ENCODE data around the gene NUDT14. TPM values are rescaled to one million over a fixed set of nuclear protein-coding genes. Genes with fewer than 3 reads are reported as not detected.

Gene NUDT14
- total RNA-seq, 3 donors from 2014 or later, result 5.2 to 7.0 (median 5.7) TPM

DNA sequence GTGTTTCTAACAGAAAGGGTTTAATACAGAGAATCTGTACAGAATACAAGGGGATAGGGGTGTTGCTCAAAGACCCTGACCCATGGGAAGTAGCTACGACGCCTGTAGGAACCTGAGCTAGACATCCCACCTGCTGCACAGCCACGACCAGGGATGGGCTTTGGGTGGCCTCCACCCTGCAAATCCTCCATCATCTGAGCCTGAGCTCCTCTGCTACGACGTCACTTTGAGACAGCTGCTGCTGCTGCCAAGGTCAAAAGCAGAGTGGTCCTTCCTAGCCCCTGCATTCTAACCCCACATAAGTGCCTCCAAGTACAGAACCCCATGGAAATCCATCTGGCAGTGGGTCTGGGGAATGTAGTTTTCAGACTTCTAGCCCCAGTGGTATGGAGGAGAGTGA lies 56.3 kb downstream of the NUDT14 start:
- no peak for DNase-seq
- peaks cover 4% of the 10 kb centered on the region for H3K4me1 Mint-ChIP-seq (ENCODE audit: low read depth)
- peaks cover 13% of the 10 kb centered on the region for H3K27me3 Mint-ChIP-seq (ENCODE audit: low read depth)
- H3K4me3 Mint-ChIP-seq, result no peak overlapping the region
- H3K36me3 Mint-ChIP-seq (ENCODE audit: insufficient read depth), result no peaks in the 10 kb centered on the region
- H3K9me3 Mint-ChIP-seq, result peaks cover 9% of the 10 kb centered on the region
- ATAC-seq, result no peak

GRCh38 chr14:105123981-105124765 lies 56.9 kb downstream of the NUDT14 start:
- DNase-seq, result no peak
- Mint-ChIP-seq H3K27me3 (ENCODE audit: low read depth) (peaks cover 9% of the 10 kb centered on the region), H3K4me3 (no peak overlapping the region), H3K36me3 (ENCODE audit: insufficient read depth) (no peaks in the 10 kb centered on the region), H3K9me3 (peaks cover 9% of the 10 kb centered on the region), H3K4me1 (ENCODE audit: low read depth) (peaks cover 4% of the 10 kb centered on the region)
- peak in 1 of 2 donors; percentile 14 for ATAC-seq

DNA sequence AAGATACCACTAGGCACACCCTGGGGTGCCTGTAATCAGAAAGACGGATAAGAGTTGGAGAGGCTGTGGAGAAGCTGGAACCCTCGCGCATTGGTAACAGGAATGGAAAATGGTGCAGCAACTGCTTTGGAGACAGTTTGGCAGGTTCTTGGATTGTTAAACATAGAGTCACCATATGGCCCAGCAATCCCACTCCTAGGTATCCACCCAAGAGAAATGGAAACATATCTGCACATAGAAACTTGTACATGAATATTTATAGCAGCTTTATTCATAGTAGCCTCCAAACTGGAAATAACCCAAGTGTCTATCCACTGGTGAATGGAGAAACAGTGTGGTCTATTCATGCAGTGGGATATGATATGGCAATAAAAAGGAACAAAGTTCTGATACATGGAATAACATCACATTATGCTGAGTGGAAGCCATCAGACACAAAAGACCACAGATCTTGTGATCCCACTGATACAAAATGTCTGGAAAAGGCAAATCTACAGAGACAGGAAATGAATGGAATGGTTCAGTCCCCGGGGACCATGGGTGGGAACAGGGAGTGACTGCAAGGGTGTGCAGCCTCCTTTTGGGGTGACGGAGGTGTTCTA lies 57.9 kb downstream of the NUDT14 start:
- ATAC-seq (no peak), DNase-seq (no peak)
- no peak overlapping the region for H3K4me3 Mint-ChIP-seq
- H3K4me1 Mint-ChIP-seq (ENCODE audit: low read depth), result peaks cover 4% of the 10 kb centered on the region
- H3K27me3 Mint-ChIP-seq (ENCODE audit: low read depth), result peaks cover 13% of the 10 kb centered on the region
- peaks cover 9% of the 10 kb centered on the region for H3K9me3 Mint-ChIP-seq
- no peaks in the 10 kb centered on the region for H3K36me3 Mint-ChIP-seq (ENCODE audit: insufficient read depth)

Other genes with a start within 250 kb of the NUDT14 start
- under 1 TPM; under 0.01 to 0.08 (median 0.05) TPM for gene AHNAK2, start 202.9 kb downstream of the NUDT14 start, total RNA-seq
- 1 to 10 TPM; 2.9 to 3.8 (median 3.3) TPM for gene CLBA1, start 195.5 kb downstream of the NUDT14 start, total RNA-seq
- 10 to 100 TPM; 55.1 to 72.2 (median 58.3) TPM for gene CDCA4, start 160.2 kb downstream of the NUDT14 start, total RNA-seq
- gene GPR132, start 115.9 kb downstream of the NUDT14 start, total RNA-seq, result 10 to 100 TPM; 14.6 to 18.4 (median 16.8) TPM
- gene JAG2, start 12.5 kb downstream of the NUDT14 start, total RNA-seq, result 1 to 10 TPM; 2.9 to 5.4 (median 5.2) TPM
- gene BTBD6, start 67.2 kb upstream of the NUDT14 start, total RNA-seq, result 10 to 100 TPM; 29.4 to 33.9 (median 33.0) TPM
- 10 to 100 TPM; 33.5 to 36.4 (median 35.4) TPM for gene BRF1, start 119.7 kb upstream of the NUDT14 start, total RNA-seq
- gene PACS2, start 133.4 kb upstream of the NUDT14 start, total RNA-seq, result 10 to 100 TPM; 23.1 to 27.2 (median 24.8) TPM
- gene TEX22, start 217.2 kb upstream of the NUDT14 start, total RNA-seq, result 1 to 10 TPM in 2 of 3 donors, under 1 TPM in 1; 0.71 to 1.7 (median 1.2) TPM
- 100 to 1,000 TPM; 154 to 166 (median 154) TPM for gene MTA1, start 238.5 kb upstream of the NUDT14 start, total RNA-seq

All from activated T-cell treated with anti-CD3 and anti-CD28 coated beads, Interleukin-2, amount 50 U/mL, for 4 hours (primary cell).